GM23248 (cell line): ENCODE data around the gene MMP14. TPM values are rescaled to one million over a fixed set of nuclear protein-coding genes. Genes with fewer than 3 reads are reported as not detected.

Source experiments
- DNase-seq: peaks from one replicate; pipeline ENCODE4 v3.0.0-alpha.2; 2015
- H2AFZ ChIP-seq: fragments of 200-600 bp; sonication (generic); 2 replicates; pipeline ENCODE4 v1.6.1; 2016; ENCODE audit warnings: antibody characterized with exemption
- H3F3A ChIP-seq: fragments of 200-600 bp; sonication (generic); 2 replicates; pipeline ENCODE4 v1.6.1; 2016; ENCODE audit warnings: mild to moderate bottlenecking, antibody characterized with exemption, mixed run types; ENCODE audit not compliant: insufficient read depth
- H3K27ac ChIP-seq: fragments of 200-600 bp; sonication (generic); 2 replicates; pipeline ENCODE4 v1.5.1; 2016; ENCODE audit warnings: mild to moderate bottlenecking
- H3K27me3 ChIP-seq: fragments of 200-600 bp; sonication (generic); replicated peaks from 2 replicates; pipeline ENCODE4 v1.6.1; 2016; ENCODE audit warnings: mild to moderate bottlenecking; ENCODE audit not compliant: insufficient read depth
- H3K36me3 ChIP-seq: fragments of 200-600 bp; sonication (generic); 2 replicates; pipeline ENCODE4 v1.6.1; 2016; ENCODE audit warnings: low read depth, mild to moderate bottlenecking
- H3K4me1 ChIP-seq: fragments of 200-600 bp; sonication (generic); 2 replicates; pipeline ENCODE4 v1.6.1; 2016; ENCODE audit warnings: mild to moderate bottlenecking; ENCODE audit not compliant: insufficient read depth
- H3K4me2 ChIP-seq: fragments of 200-600 bp; sonication (generic); one replicate; pipeline ENCODE4 v1.6.1; 2016; ENCODE audit warnings: mild to moderate bottlenecking; ENCODE audit not compliant: unreplicated experiment
- H3K4me3 ChIP-seq: fragments of 200-600 bp; sonication (generic); 2 replicates; pipeline ENCODE4 v1.5.1; 2016; ENCODE audit warnings: mild to moderate bottlenecking
- H3K79me2 ChIP-seq: fragments of 200-600 bp; sonication (generic); 2 replicates; pipeline ENCODE4 v1.6.1; 2016; ENCODE audit warnings: mild to moderate bottlenecking; ENCODE audit not compliant: insufficient read depth
- H3K9ac ChIP-seq: fragments of 200-600 bp; sonication (generic); 2 replicates; pipeline ENCODE4 v1.6.1; 2016; ENCODE audit warnings: mild to moderate bottlenecking
- H3K9me2 ChIP-seq: fragments of 200-600 bp; sonication (generic); 2 replicates; pipeline ENCODE4 v1.6.1; 2016; ENCODE audit warnings: mixed run types, mild to moderate bottlenecking, moderate library complexity; ENCODE audit not compliant: insufficient read depth
- H3K9me3 ChIP-seq: fragments of 200-600 bp; sonication (generic); one replicate; pipeline ENCODE4 v1.6.1; 2017; ENCODE audit warnings: low read depth
- H4K20me1 ChIP-seq: fragments of 200-600 bp; sonication (generic); 2 replicates; pipeline ENCODE4 v1.6.0; 2016; ENCODE audit not compliant: insufficient read depth
- EZH2 ChIP-seq: fragments of 200-600 bp; sonication (generic); IDR thresholded peaks from 2 replicates; pipeline ENCODE4 v1.6.1; 2018; ENCODE audit warnings: antibody characterized with exemption, mild to moderate bottlenecking; ENCODE audit not compliant: insufficient read depth, poor library complexity, severe bottlenecking
- EZH2phosphoT487 ChIP-seq: fragments of 200-600 bp; sonication (generic); IDR thresholded peaks from 2 replicates; pipeline ENCODE4 v1.6.1; 2018; ENCODE audit warnings: antibody characterized with exemption, moderate library complexity, mild to moderate bottlenecking, low read depth; ENCODE audit not compliant: insufficient read depth
- WGBS, 2 experiments: methylation state at CpG; one replicate each; pipeline ENCODE4 v1.1.6; 2015 to 2017; ENCODE audit warnings: low lambda C conversion rate in 2 of 2, low coverage in 1 of 2; ENCODE audit errors: missing lambda C conversion rate in 2 of 2; 5-methylcytosine and 5-hydroxymethylcytosine counted together
- in situ Hi-C: fragments of 300-500 bp; cut with MboI; formaldehyde crosslinking; loops from 2 replicates; pipeline ENCODE4 v1.15.0; 2020
- polyA plus RNA-seq: library from polyadenylated mRNA; unstranded; fragments of >200 nt; fragmentation: Nextera tagmentation; extraction: Ambion mirVana; gene quantifications from 2 replicates; pipeline ENCODE4 v1.2.1, GENCODE V29; 2016
- total RNA-seq: library from RNA; depleted of rRNA; stranded (reverse); fragments of >200 nt; shearing (Covaris generic); gene quantifications from 2 replicates; pipeline ENCODE4 v1.2.3, GENCODE V29; 2014

MMP14 gene
- total and polyA plus RNA-seq, 2 experiments from 2014 or later = 50.1 to 450 TPM

- Histone ChIP-seq H4K20me1 (no peaks in the 10 kb centered on the region), H3K79me2 (no peaks in the 10 kb centered on the region), H3K27me3 (no peaks in the 10 kb centered on the region), H3K4me2 (no peak overlapping the region), H2AFZ (no peak overlapping the region), H3K4me1 (no peaks in the 10 kb centered on the region), H3K9ac (no peak overlapping the region), H3F3A (no peaks in the 10 kb centered on the region), H3K36me3 (no peaks in the 10 kb centered on the region), H3K27ac (no peak overlapping the region), H3K4me3 (no peak overlapping the region), H3K9me2 (no peaks in the 10 kb centered on the region), H3K9me3 (no peaks in the 10 kb centered on the region)
- WGBS, 2 experiments = 66 to 71% methylated on average over 13 of the region's 13 CpGs
- no peak for DNase-seq
- in situ Hi-C loops = no loop called here
- no peak for TF ChIP-seq EZH2
- no peak for TF ChIP-seq EZH2phosphoT487
Measured at GRCh38 chr14:22807432-22808087, 28.8 kb upstream of the MMP14 start.

DNA sequence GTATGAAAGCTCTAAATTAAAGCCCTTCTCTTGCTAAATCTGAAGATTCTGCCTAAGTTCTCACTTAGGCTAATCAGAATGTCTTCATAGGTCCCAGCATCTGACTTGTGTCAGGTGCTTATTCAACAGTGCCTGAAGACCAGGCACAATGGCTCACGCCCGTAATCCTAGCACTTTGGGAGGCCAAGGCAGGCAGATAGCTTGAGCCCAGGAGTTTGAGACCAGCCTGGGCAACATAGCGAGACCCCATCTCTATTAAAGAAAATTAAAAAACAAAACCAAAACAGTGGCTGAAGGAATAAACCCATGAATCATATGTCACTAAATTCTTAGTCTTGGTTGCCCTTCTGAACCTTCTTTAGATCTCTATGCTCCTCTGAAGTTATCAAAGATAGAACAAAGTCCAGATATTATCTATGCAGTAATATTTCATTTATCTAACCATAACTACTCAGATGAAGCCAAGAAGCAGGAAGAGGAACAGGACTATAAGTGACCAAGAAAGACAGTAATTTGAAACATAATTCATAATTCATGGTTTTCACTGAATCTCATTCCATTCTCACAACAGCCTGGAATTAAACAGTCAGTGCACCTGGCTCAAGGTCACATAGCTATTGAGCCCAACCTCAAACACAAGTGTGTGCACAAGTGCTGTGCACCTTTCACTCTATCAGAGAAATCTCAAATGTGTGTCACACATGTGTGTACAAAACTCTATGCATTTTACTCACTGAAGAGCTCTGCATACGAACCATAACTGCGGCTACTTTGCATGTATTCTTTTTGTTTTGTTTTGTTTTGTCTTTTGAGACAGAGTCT is 27.8 kb upstream of the MMP14 start:
- WGBS, 2 experiments = 58 to 65% methylated on average over 5 of the region's 5 CpGs
- Histone ChIP-seq H3K36me3 (no peaks in the 10 kb centered on the region), H3K4me3 (no peak overlapping the region), H3K9me2 (no peaks in the 10 kb centered on the region), H3K4me1 (no peaks in the 10 kb centered on the region), H3K27me3 (no peaks in the 10 kb centered on the region), H3K9ac (no peak overlapping the region), H4K20me1 (no peaks in the 10 kb centered on the region), H3K27ac (no peak overlapping the region), H3K79me2 (no peaks in the 10 kb centered on the region), H3K4me2 (no peak overlapping the region), H3K9me3 (no peaks in the 10 kb centered on the region), H3F3A (no peaks in the 10 kb centered on the region), H2AFZ (no peak overlapping the region)
- no peak for DNase-seq
- TF ChIP-seq EZH2 = no peak
- in situ Hi-C loops = no loop called here

DNA sequence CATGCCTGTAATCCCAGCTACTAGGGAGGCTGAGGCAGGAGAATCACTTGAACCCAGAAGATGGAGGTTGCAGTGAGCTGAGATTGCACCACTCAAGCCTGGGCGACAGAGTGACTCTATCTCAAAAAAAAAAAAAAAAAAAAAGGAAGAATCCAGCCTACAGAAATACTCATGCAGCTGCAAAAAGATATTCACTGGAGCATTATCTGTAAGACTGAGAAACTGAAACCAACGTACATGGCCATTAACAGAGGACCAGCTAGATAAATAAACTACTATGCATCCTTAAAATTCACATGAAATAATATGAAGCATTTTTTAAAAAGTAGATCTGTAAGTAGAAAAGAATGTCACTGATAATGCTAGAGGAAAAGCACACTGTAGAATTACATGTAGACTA is 24.7 kb upstream of the MMP14 start:
- no peak for DNase-seq

GRCh38 chr14:22812744-22813143 is 23.6 kb upstream of the MMP14 start:
- in situ Hi-C loops = no loop called here
- H3K79me2 ChIP-seq = no peaks in the 10 kb centered on the region
- H3K27me3 ChIP-seq = no peaks in the 10 kb centered on the region
- H2AFZ ChIP-seq = no peak overlapping the region
- no peak overlapping the region for H3K9ac ChIP-seq
- H3K36me3 ChIP-seq = no peaks in the 10 kb centered on the region
- no peak overlapping the region for H3K4me3 ChIP-seq
- H3K9me2 ChIP-seq = no peaks in the 10 kb centered on the region
- no peak overlapping the region for H3K4me2 ChIP-seq
- H3K4me1 ChIP-seq = peaks cover 1% of the 10 kb centered on the region; the same call in 1 of the 2 replicates
- H3K9me3 ChIP-seq = no peaks in the 10 kb centered on the region
- H3F3A ChIP-seq = peaks cover 1% of the 10 kb centered on the region; the same call in 1 of the 2 replicates
- TF ChIP-seq EZH2 = no peak
- TF ChIP-seq EZH2phosphoT487 = no peak
- no peak for DNase-seq
- WGBS, 2 experiments = 92 to 98% methylated on average over 4 of the region's 4 CpGs
- H4K20me1 ChIP-seq = no peaks in the 10 kb centered on the region
- no peak overlapping the region for H3K27ac ChIP-seq

More for the DNA sequence above, 24.7 kb upstream of the MMP14 start:
- Histone ChIP-seq H3K27me3 (no peaks in the 10 kb centered on the region), H3K79me2 (no peaks in the 10 kb centered on the region), H3K9ac (no peak overlapping the region), H3K36me3 (no peaks in the 10 kb centered on the region), H2AFZ (no peak overlapping the region), H3K4me1 (no peaks in the 10 kb centered on the region), H3K9me3 (no peaks in the 10 kb centered on the region), H3F3A (no peaks in the 10 kb centered on the region), H3K4me2 (no peak overlapping the region), H3K27ac (no peak overlapping the region), H4K20me1 (no peaks in the 10 kb centered on the region), H3K4me3 (no peak overlapping the region), H3K9me2 (no peaks in the 10 kb centered on the region)
- in situ Hi-C loops = no loop called here
- 41 to 52% methylated on average over 2 of the region's 2 CpGs for WGBS, 2 experiments
- TF ChIP-seq EZH2phosphoT487 (no peak), EZH2 (no peak)
